PFSK-1 (cell line): ENCODE data around the gene ALDH1A3.

Source experiments
- POLR2AphosphoS5 ChIP-seq: IDR thresholded peaks from 2 replicates; pipeline ENCODE4 v1.6.1; 2012; ENCODE audit warnings: low read depth, mild to moderate bottlenecking, control low read depth, low read length, moderate library complexity
- TAF1 ChIP-seq: IDR thresholded peaks from 2 replicates; pipeline ENCODE4 v1.6.1; 2012; ENCODE audit warnings: low read length, control low read depth, borderline replicate concordance; ENCODE audit not compliant: insufficient read depth
- TF ChIP-seq, protein P1 (sequence below), 2 experiments: IDR thresholded peaks; 2 replicates each; pipeline versions ENCODE4 v1.6.1 to v1.8.0; 2011 to 2012; ENCODE audit warnings: low read depth in 2 of 2, low read length in 2 of 2, control low read depth in 1 of 2, inconsistent platforms in 1 of 2, mild to moderate bottlenecking in 1 of 2, moderate library complexity in 1 of 2; ENCODE audit not compliant: insufficient read depth in 1 of 2

DNA sequence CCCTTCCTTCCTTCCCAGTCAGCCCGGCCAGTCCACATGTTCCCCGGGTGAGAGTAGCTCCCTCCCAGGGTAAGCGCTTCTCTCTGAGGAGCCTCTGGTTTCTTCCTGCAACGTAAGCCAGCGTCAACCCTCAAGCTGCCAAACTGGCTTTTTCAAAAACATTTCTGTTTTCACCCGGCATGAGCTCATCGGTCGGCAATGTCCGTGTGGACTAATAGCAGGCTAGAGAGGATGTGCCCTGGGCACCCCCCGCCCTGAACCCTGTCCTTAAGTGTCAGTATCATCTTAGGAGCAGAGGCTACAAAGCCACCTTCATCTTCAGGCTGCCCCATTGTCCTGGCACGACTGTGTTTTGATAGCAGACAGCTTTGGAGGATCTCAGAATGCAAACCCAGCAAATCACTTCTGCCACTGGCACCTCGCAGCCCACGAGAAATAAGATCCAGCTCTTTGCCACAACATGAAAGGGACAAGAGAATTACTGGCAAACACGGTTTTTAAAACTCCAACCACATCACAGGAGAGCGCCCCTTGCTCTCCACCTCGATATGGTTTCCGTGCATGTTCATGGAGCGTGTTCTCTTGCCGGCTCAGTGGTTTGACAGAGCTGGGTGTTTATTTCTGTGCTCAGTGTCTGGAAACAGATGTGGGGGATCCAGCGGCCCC, 9.9 kb downstream of the ALDH1A3 start:
- TF ChIP-seq POLR2AphosphoS5 (no peak), TAF1 (no peak)
- TF ChIP-seq, protein P1, sequence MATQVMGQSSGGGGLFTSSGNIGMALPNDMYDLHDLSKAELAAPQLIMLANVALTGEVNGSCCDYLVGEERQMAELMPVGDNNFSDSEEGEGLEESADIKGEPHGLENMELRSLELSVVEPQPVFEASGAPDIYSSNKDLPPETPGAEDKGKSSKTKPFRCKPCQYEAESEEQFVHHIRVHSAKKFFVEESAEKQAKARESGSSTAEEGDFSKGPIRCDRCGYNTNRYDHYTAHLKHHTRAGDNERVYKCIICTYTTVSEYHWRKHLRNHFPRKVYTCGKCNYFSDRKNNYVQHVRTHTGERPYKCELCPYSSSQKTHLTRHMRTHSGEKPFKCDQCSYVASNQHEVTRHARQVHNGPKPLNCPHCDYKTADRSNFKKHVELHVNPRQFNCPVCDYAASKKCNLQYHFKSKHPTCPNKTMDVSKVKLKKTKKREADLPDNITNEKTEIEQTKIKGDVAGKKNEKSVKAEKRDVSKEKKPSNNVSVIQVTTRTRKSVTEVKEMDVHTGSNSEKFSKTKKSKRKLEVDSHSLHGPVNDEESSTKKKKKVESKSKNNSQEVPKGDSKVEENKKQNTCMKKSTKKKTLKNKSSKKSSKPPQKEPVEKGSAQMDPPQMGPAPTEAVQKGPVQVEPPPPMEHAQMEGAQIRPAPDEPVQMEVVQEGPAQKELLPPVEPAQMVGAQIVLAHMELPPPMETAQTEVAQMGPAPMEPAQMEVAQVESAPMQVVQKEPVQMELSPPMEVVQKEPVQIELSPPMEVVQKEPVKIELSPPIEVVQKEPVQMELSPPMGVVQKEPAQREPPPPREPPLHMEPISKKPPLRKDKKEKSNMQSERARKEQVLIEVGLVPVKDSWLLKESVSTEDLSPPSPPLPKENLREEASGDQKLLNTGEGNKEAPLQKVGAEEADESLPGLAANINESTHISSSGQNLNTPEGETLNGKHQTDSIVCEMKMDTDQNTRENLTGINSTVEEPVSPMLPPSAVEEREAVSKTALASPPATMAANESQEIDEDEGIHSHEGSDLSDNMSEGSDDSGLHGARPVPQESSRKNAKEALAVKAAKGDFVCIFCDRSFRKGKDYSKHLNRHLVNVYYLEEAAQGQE (IDR thresholded peaks at IDR 0.05; ENCODE audit: insufficient read depth in 1 of 2, low read depth in 2 of 2, low read length in 2 of 2): no peak
